Transverse colon (tissue), 4 donors: ENCODE measurements around the gene IGSF21.

ENCODE experiments used
- CTCF ChIP-seq, 5 experiments: fragments of 200-600 bp in 3 of 5; fragments of 450-650 bp in 2 of 5; sonication (generic) in 3 of 5; IDR thresholded peaks; 1 replicate in 2 of 5; 2 replicates in 3 of 5; pipeline ENCODE4 v1.5.1; 2016 to 2017; ENCODE audit warnings: antibody characterized with exemption in 5 of 5, inconsistent platforms in 3 of 5, mild to moderate bottlenecking in 2 of 5, moderate library complexity in 1 of 5
- POLR2AphosphoS5 ChIP-seq, 3 donors: sonication (generic); formaldehyde crosslinking; IDR thresholded peaks; one replicate each; pipeline ENCODE4 v1.6.1; 2016; ENCODE audit warnings: antibody characterized with exemption in 3 of 3

GRCh38 chr1:18261891-18262290, 154.3 kb downstream of the IGSF21 start:
- TF ChIP-seq CTCF (IDR thresholded peaks at IDR 0.05) = no peak
- TF ChIP-seq POLR2AphosphoS5 (IDR thresholded peaks at IDR 0.05) = no peak
